HEK293 (cell line): ENCODE data around the gene RNF121.

Experiments
- CTCF ChIA-PET: fragments of 350-600 bp; formaldehyde crosslinking; extraction: SDS; loops from one replicate; lab custom pipeline; 2021; ENCODE audit warnings: antibody characterized with exemption; lab: Yijun Ruan, JAX
- POLR2A ChIA-PET: fragments of 300-600 bp; formaldehyde crosslinking; extraction: SDS; loops from one replicate; lab custom pipeline; 2020; ENCODE audit warnings: antibody characterized with exemption, inconsistent platforms; lab: Yijun Ruan, JAX
- H3K27ac ChIP-seq: fragments of 200-500 bp; sonication (Bioruptor generic); 2 replicates; pipeline ENCODE4 v1.5.1; 2014; ENCODE audit warnings: low read depth, low read length, control low read depth, inconsistent platforms; ENCODE audit errors: extremely low read depth
- H3K36me3 ChIP-seq, 2 experiments: fragments of 200-500 bp in 1 of 2; sonication (Bioruptor generic) in 1 of 2; 1 replicate in 1 of 2; 2 replicates in 1 of 2; pipeline ENCODE4 v1.5.1; 2014 to 2017; ENCODE audit warnings: inconsistent platforms in 2 of 2, low read length in 2 of 2; ENCODE audit not compliant: control insufficient read depth in 2 of 2, insufficient read depth in 1 of 2
- H3K4me1 ChIP-seq: fragments of 200-500 bp; sonication (Bioruptor generic); 2 replicates; pipeline ENCODE4 v1.5.1; 2014; ENCODE audit warnings: mild to moderate bottlenecking, low read length, inconsistent platforms; ENCODE audit not compliant: control insufficient read depth, insufficient read depth
- H3K4me3 ChIP-seq: 2 replicates; pipeline ENCODE4 v1.5.1; 2011; ENCODE audit warnings: low read depth, mild to moderate bottlenecking, control low read depth, low read length, moderate library complexity
- H3K9me3 ChIP-seq: fragments of 200-500 bp; sonication (Bioruptor generic); 2 replicates; pipeline ENCODE4 v1.5.1; 2014; ENCODE audit warnings: low read depth, low read length, inconsistent platforms; ENCODE audit not compliant: control insufficient read depth, insufficient read depth
- GLI2 ChIP-seq: fragments of 450-650 bp; formaldehyde crosslinking; IDR thresholded peaks from 2 replicates; pipeline ENCODE4; 2017; ENCODE audit warnings: missing biosample characterization, missing genetic modification characterization, low read depth, borderline replicate concordance
- OSR2 ChIP-seq: fragments of 450-650 bp; formaldehyde crosslinking; IDR thresholded peaks from 2 replicates; pipeline ENCODE4 v1.5.1; 2016; ENCODE audit warnings: missing biosample characterization, missing genetic modification characterization
- PRDM6 ChIP-seq: fragments of 450-650 bp; formaldehyde crosslinking; IDR thresholded peaks from 2 replicates; pipeline ENCODE4 v1.5.1; 2017; ENCODE audit warnings: missing biosample characterization, missing genetic modification characterization
- RBAK ChIP-seq: fragments of 450-650 bp; formaldehyde crosslinking; IDR thresholded peaks from 2 replicates; pipeline ENCODE4 v1.5.1; 2016; ENCODE audit warnings: missing biosample characterization, missing genetic modification characterization
- SCRT1 ChIP-seq: fragments of 450-650 bp; formaldehyde crosslinking; IDR thresholded peaks from 2 replicates; pipeline ENCODE4 v1.5.1; 2016; ENCODE audit warnings: missing biosample characterization, missing genetic modification characterization, borderline replicate concordance
- TCF7L2 ChIP-seq: IDR thresholded peaks from 2 replicates; pipeline ENCODE4 v1.6.1; 2011; ENCODE audit warnings: low read depth, mild to moderate bottlenecking, inconsistent platforms, low read length, moderate library complexity, borderline replicate concordance
- ZBTB17 ChIP-seq: fragments of 450-650 bp; formaldehyde crosslinking; IDR thresholded peaks from 2 replicates; pipeline ENCODE4 v1.5.1; 2016; ENCODE audit warnings: missing biosample characterization, missing genetic modification characterization
- ZEB2 ChIP-seq: fragments of 450-650 bp; formaldehyde crosslinking; IDR thresholded peaks from 2 replicates; pipeline ENCODE4 v1.5.1; 2016; ENCODE audit warnings: missing biosample characterization, missing genetic modification characterization
- ZNF513 ChIP-seq: fragments of 450-650 bp; IDR thresholded peaks from 2 replicates; pipeline ENCODE4 v1.5.1; 2018; ENCODE audit warnings: missing biosample characterization, missing genetic modification characterization
- ZNF558 ChIP-seq: fragments of 450-650 bp; formaldehyde crosslinking; IDR thresholded peaks from 2 replicates; pipeline ENCODE4 v1.5.1; 2016; ENCODE audit warnings: missing biosample characterization, missing genetic modification characterization
- ZNF596 ChIP-seq: fragments of 450-650 bp; IDR thresholded peaks from 2 replicates; pipeline ENCODE4 v1.5.0; 2018; ENCODE audit warnings: missing biosample characterization, mild to moderate bottlenecking, missing genetic modification characterization, moderate library complexity
- ZNF610 ChIP-seq: fragments of 450-650 bp; formaldehyde crosslinking; IDR thresholded peaks from 2 replicates; pipeline ENCODE4 v1.5.1; 2016; ENCODE audit warnings: missing biosample characterization, missing genetic modification characterization, borderline replicate concordance
- ZNF621 ChIP-seq: fragments of 450-650 bp; formaldehyde crosslinking; IDR thresholded peaks from 2 replicates; pipeline ENCODE4 v1.5.1; 2017; ENCODE audit warnings: missing biosample characterization, missing genetic modification characterization
- ZNF624 ChIP-seq: fragments of 450-650 bp; formaldehyde crosslinking; IDR thresholded peaks from 2 replicates; pipeline ENCODE4 v1.5.1; 2017; ENCODE audit warnings: missing biosample characterization, missing genetic modification characterization
- ZNF629 ChIP-seq: fragments of 450-650 bp; formaldehyde crosslinking; IDR thresholded peaks from 2 replicates; pipeline ENCODE4 v1.5.1; 2017; ENCODE audit warnings: missing biosample characterization, missing genetic modification characterization

The RNF121 gene

GRCh38 chr11:71935338-71935925 is 6.6 kb downstream of the RNF121 start (continued):
- TF ChIP-seq ZNF513 (tag by site-specific recombination): no peak
- TF ChIP-seq ZNF610 (tag by site-specific recombination): no peak
- no peak for TF ChIP-seq RBAK
- TF ChIP-seq ZNF558 (tag by site-specific recombination): no peak
- TF ChIP-seq, all 188 proteins: peak for 0

GRCh38 chr11:71936825-71937224 is 8.0 kb downstream of the RNF121 start:
- ChIA-PET POLR2A (no interaction called here), CTCF (no interaction called here)
- TF ChIP-seq SCRT1: no peak
- TF ChIP-seq ZNF621 (tag by site-specific recombination): no peak
- TF ChIP-seq OSR2 (tag by site-specific recombination): peak; percentile 74; the same call in 1 of the 2 replicates
- no peak for TF ChIP-seq ZBTB17 (tag by site-specific recombination)
- no peak for TF ChIP-seq ZNF596 (tag by site-specific recombination)
- peak; percentile 42; the same call in 1 of the 2 replicates for TF ChIP-seq ZNF629
- TF ChIP-seq TCF7L2: no peak
- TF ChIP-seq PRDM6 (tag by site-specific recombination): peak; percentile 32; the same call in 1 of the 2 replicates
- TF ChIP-seq ZEB2 (tag by site-specific recombination): 0 out of 2 replicates have a peak, but pooled peaks have one; percentile 35
- peak; percentile 48; the same call in 1 of the 2 replicates for TF ChIP-seq ZNF513 (tag by site-specific recombination)
- Histone ChIP-seq H3K4me3 (no peak overlapping the region), H3K4me1 (peaks cover 6% of the 10 kb centered on the region), H3K36me3 (peaks cover 0 to 4% of the 10 kb centered on the region in 2 experiments; a peak in 1 of 3 replicates), H3K9me3 (no peaks in the 10 kb centered on the region), H3K27ac (no peak overlapping the region)

- Histone ChIP-seq H3K4me3 (no peak overlapping the region), H3K4me1 (peaks cover 6% of the 10 kb centered on the region), H3K36me3 (peaks cover 0 to 4% of the 10 kb centered on the region in 2 experiments; a peak in 1 of 3 replicates), H3K27ac (no peak overlapping the region), H3K9me3 (no peaks in the 10 kb centered on the region)
- CTCF ChIA-PET: interaction anchor here (0.7 to 0.9 kb wide), 3 partner anchors 10 to 87 kb away, joined by 3 to 4 read pairs (median 4); partner anchors contain the start of gene XNDC1N
- TF ChIP-seq GLI2 (tag by site-specific recombination) (no peak), ZNF624 (no peak)
- POLR2A ChIA-PET: interaction anchor here (0.6 kb wide), 1 partner anchor 126 kb away, joined by 6 read pairs; no protein-coding TSS in a partner anchor
Measured at GRCh38 chr11:71937826-71938225, 9.0 kb downstream of the RNF121 start.
